Activated T-helper 2 cell treated with anti-CD3 and anti-CD28 coated beads, Interferon-gamma antibody, Interleukin-2, Interleukin-4, amounts not matched to agents 10 μg/mL and 5 μg/mL and 100 μg/mL, durations not matched to agents 14 hours and 24 hours and 36 hours (primary cell): ENCODE measurements around the gene COL6A2. TPM values are rescaled to one million over a fixed set of nuclear protein-coding genes. Genes with fewer than 3 reads are reported as not detected.
"Not testable (repeated sequence)": the region's sequence is repeated elsewhere in the genome, so short reads cannot be mapped to it uniquely, and the experiment has no call there.

ENCODE experiments used
- DNase-seq: peaks from one replicate; pipeline ENCODE4 v3.0.0; 2021; ENCODE audit warnings: low spot score
- H3K27ac Mint-ChIP-seq: one replicate; pipeline ENCODE4 v1.8.0; 2021; ENCODE audit warnings: mixed read lengths
- H3K27me3 Mint-ChIP-seq: one replicate; pipeline ENCODE4 v1.8.0; 2021; ENCODE audit warnings: low read depth, mixed read lengths
- H3K36me3 Mint-ChIP-seq: one replicate; pipeline ENCODE4 v1.8.0; 2021; ENCODE audit warnings: low read depth, mixed read lengths
- H3K4me1 Mint-ChIP-seq: one replicate; pipeline ENCODE4 v1.8.0; 2021; ENCODE audit warnings: low read depth, mixed read lengths
- H3K4me3 Mint-ChIP-seq: one replicate; pipeline ENCODE4 v1.8.0; 2021; ENCODE audit warnings: low read depth, mild to moderate bottlenecking, moderate library complexity, mixed read lengths
- H3K9me3 Mint-ChIP-seq: one replicate; pipeline ENCODE4 v1.8.0; 2021; ENCODE audit warnings: mixed read lengths
- intact Hi-C: fragments of 100-400 bp; cut with micrococcal nuclease; formaldehyde crosslinking; loops from one replicate; pipeline ENCODE4 v1.15.1; 2023
- total RNA-seq: library from RNA; stranded (reverse); gene quantifications from 2 replicates; pipeline ENCODE4 v1.2.3, GENCODE V29; 2022

COL6A2 gene
- total RNA-seq, 1 donor from 2014 or later = 2.2 TPM

DNA sequence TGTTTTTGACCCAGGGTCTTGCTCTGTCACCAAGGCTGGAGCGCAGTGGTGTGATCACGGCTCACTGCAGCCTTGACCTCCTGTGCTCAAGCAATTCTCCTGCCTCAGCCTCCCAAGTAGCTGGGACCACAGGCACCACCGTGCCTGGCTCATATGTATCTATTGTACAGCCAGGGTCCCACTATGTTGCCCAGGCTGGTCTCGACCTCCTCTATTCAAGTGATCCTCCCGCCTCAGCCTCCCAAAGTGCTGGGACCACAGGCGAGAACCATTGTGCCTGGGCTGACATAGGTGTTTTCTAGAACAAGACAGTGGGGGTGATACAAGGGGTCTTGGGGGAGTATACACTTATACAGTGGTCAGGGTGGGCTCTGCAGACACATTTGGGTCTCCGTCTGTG lies 40.0 kb downstream of the COL6A2 start:
- Mint-ChIP-seq H3K9me3 (no peaks in the 10 kb centered on the region), H3K27me3 (no peaks in the 10 kb centered on the region), H3K4me1 (no peaks in the 10 kb centered on the region), H3K36me3 (no peaks in the 10 kb centered on the region), H3K27ac (no peak overlapping the region), H3K4me3 (no peak overlapping the region)
- intact Hi-C loops = no loop called here
- DNase-seq = no peak

DNA sequence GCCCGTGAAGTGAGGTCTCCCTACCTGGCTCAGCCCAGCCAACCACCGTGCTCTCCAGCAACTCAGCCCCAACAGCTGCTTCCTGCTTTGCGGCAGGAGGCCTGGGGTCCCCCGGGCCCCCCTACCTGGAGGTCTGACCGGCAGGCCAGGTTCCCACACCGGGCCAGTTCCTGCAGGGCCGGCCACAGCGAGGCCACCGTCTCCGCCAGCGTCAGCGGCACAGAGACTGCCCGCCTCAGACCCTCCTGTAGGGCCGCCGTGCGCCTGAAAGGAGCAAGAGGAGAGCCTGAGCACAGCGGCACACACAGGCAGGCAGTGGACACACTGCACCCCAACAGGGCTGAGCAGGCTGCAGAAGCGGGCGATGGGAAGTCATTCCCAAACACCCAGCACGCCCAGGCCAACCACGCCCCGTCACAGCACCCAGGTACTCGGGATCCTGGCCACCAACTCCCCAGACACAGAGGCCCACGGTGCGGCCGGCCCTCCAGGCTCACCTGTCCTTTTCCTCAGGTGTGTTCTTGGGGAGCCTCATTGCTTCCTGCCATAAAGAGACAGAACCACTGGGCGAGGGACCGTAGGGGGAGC lies 40.6 kb downstream of the COL6A2 start:
- Mint-ChIP-seq H3K36me3 (no peaks in the 10 kb centered on the region), H3K4me1 (peaks cover 1% of the 10 kb centered on the region), H3K27me3 (no peaks in the 10 kb centered on the region), H3K27ac (no peak overlapping the region), H3K9me3 (no peaks in the 10 kb centered on the region), H3K4me3 (no peak overlapping the region)
- intact Hi-C loops = no loop called here
- DNase-seq = no peak

DNA sequence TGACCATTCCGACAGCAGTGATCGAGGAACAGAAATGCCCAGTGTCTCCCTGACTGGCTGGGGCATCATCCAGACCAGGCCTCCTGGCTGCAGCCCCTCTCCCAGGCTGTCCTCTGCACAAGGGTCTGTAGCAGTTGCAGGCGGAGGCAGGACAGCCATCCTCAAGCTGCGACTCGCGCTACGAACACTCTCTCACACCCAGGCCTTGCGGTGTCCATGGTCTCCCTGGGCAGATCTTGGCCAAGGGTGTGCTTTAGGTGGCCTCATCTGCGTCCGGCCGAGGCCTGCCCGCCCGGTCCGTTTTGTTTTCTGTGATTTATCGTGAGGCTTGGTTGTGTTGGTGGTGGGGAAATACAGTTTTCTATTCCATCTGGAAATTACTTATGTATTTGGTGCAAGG lies 41.8 kb downstream of the COL6A2 start:
- Mint-ChIP-seq H3K27ac (no peak overlapping the region), H3K36me3 (no peaks in the 10 kb centered on the region), H3K9me3 (no peaks in the 10 kb centered on the region), H3K27me3 (no peaks in the 10 kb centered on the region), H3K4me3 (no peak overlapping the region), H3K4me1 (peaks cover 8% of the 10 kb centered on the region)
- intact Hi-C loops = loop anchor here (5.0 kb wide), 1 partner anchor 167 kb away; no protein-coding TSS in a partner anchor
- no peak for DNase-seq

DNA sequence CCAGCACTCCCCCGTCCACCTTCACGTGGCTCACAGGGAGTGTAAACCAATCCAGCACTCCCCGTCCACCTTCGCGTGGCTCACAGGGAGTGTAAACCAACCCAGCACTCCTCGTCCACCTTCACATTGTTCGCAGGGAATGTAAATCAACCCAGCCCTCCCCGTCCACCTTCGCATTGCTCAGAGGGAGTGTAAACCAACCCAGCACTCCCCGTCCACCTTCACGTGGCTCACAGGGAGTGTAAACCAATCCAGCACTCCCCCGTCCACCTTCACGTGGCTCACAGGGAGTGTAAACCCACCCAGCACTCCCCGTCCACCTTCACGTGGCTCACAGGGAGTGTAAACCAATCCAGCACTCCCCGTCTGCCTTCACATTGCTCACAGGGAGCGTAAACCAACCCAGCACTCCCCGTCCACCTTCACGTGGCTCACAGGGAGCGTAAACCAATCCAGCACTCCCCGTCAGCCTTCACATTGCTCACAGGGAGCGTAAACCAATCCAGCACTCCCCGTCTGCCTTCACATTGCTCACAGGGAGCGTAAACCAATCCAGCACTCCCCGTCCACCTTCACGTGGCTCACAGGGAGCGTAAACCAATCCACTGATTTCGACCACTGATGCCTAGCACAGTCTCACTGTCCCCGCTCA lies 42.6 kb downstream of the COL6A2 start:
- not testable (repeated sequence) for H3K4me3 Mint-ChIP-seq, H3K9me3 Mint-ChIP-seq, H3K27me3 Mint-ChIP-seq, H3K27ac Mint-ChIP-seq, H3K36me3 Mint-ChIP-seq, DNase-seq
- H3K4me1 Mint-ChIP-seq = peaks cover 10% of the 10 kb centered on the region
- intact Hi-C loops = loop anchor here (5.0 kb wide), 1 partner anchor 168 kb away; no protein-coding TSS in a partner anchor

DNA sequence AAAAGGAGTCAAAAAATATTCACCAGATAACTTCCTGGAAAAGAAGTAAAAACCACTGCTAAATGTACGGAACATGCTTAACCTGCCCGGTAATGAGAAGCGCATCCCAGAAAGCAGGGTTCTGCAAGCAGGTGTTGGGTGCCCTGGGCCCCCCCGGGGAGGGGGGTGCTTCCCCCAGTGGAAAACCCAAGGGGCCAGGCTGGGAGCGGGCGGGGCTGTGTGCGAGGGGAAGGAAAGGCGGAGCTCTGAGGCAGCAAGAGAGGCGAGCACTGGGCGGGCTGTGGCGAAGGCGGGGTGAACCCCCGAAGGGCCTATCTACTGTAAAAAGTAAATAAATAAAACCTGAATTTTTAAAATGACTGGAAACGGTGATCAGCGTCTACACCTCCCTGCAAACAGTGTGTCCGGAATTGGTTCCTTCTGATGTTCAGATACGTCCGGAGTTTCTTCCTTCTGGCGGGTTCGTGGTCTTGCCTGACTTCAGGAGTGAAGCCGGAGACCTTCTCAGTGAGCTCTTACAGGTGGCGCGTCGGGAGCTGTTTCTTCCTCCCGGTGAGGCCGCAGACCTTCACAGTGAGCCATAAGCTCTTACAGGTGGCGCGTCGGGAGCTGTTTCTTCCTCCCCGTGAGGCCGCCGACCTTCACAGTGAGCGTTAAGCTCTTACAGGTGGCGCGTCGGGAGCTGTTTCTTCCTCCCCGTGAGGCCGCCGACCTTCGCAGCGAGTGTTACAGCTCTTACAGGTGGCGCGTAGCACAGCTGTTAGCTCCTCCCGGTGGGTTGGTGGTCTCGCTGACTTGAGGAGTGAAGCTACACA lies 44.1 kb downstream of the COL6A2 start:
- H3K27ac Mint-ChIP-seq = no peak overlapping the region
- intact Hi-C loops = loop anchor here (2.0 to 5.0 kb wide), 3 partner anchors 43 to 170 kb away; partner anchors contain the start of genes LSS and SPATC1L
- H3K4me1 Mint-ChIP-seq = peaks cover 10% of the 10 kb centered on the region

DNA sequence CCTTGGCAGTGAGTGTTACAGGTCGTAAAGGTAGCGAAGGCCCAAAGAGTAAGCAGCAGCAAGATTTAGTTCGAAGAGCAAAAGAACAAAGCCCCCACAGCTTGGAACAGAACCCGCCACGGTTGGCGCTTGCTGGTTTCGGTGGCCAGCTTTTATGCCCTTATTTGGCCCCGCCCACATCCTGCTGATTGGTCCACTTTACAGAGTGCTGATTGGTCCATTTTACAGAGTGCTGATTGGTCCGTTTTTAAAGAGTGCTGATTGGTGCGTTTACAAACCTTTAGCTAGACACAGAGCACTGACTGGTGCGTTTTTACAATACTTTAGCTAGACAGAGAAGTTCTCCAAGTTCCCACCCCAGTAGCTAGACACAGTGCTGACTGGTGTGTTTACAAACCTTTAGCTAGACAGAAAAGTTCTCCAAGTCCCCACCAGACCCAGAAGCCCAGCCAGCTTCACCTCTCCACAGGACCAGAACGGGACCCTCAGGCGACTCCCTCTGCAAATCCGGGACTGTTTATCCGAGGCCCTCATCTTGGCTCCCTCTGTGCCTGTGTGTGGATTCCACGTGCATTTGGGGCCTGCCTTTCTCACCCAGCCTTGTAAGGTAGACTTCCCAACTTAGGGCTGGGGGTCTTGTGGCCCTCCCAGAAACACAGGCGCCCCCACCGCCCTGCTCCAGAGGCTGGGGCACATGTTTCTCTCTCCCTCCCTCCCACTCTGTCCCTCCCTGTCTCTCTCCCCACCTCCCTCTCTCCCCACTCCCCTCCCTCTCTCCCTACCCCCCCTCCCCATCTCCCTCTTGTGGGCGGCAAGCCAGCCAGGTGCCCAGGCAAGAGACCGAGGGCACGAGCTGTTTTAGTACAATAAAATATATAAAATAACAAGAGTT lies 44.9 kb downstream of the COL6A2 start:
- H3K9me3 Mint-ChIP-seq = no peaks in the 10 kb centered on the region
- no peaks in the 10 kb centered on the region for H3K27me3 Mint-ChIP-seq
- peaks cover 10% of the 10 kb centered on the region for H3K4me1 Mint-ChIP-seq
- no peaks in the 10 kb centered on the region for H3K36me3 Mint-ChIP-seq
- no peak overlapping the region for H3K27ac Mint-ChIP-seq
- no peak overlapping the region for H3K4me3 Mint-ChIP-seq
- intact Hi-C loops = loop anchor here (2.0 to 5.0 kb wide), 3 partner anchors 42 to 171 kb away; partner anchors contain the start of genes LSS and SPATC1L
- no peak for DNase-seq

More for the DNA sequence above, 44.1 kb downstream of the COL6A2 start:
- Mint-ChIP-seq H3K36me3 (no peaks in the 10 kb centered on the region), H3K9me3 (no peaks in the 10 kb centered on the region), H3K4me3 (no peak overlapping the region), H3K27me3 (no peaks in the 10 kb centered on the region)
- DNase-seq = no peak

DNA sequence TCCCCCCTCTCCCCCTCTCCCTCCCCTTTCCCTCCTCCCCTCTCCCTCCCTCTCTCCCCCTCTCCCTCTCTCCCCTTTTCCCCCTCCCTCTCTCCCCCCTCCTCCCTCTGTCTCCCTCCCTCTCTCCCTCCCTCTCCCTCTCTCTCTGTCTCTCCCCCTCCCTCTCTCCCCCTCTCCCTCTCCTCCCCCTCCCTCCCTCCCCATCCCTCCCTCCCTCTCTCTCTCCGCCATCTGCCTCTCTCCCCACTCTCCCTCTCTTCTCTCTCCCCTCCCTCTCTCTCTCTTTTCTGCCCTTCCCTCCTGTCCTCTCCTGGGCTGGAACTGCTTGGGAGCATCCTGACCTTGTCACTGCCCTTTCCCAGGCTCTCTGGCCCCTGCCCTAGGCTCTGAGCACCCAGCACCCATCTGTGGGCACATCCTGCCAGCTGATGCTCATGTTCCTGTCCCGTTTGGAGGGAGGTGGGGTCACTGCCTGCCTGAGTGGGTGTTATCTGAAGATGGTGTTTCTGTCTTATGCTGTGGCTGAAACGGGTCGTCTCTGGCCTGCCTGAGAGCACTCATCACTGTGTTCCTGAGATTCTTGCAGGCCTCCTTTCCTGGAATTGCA lies 46.7 kb downstream of the COL6A2 start:
- no peak overlapping the region for H3K4me3 Mint-ChIP-seq
- H3K9me3 Mint-ChIP-seq = no peaks in the 10 kb centered on the region
- H3K27ac Mint-ChIP-seq = peak overlapping the region; percentile 86
- intact Hi-C loops = loop anchor here (5.0 kb wide), 1 partner anchor 172 kb away; no protein-coding TSS in a partner anchor
- no peaks in the 10 kb centered on the region for H3K27me3 Mint-ChIP-seq
- DNase-seq = no peak
- no peaks in the 10 kb centered on the region for H3K36me3 Mint-ChIP-seq
- peaks cover 10% of the 10 kb centered on the region for H3K4me1 Mint-ChIP-seq

DNA sequence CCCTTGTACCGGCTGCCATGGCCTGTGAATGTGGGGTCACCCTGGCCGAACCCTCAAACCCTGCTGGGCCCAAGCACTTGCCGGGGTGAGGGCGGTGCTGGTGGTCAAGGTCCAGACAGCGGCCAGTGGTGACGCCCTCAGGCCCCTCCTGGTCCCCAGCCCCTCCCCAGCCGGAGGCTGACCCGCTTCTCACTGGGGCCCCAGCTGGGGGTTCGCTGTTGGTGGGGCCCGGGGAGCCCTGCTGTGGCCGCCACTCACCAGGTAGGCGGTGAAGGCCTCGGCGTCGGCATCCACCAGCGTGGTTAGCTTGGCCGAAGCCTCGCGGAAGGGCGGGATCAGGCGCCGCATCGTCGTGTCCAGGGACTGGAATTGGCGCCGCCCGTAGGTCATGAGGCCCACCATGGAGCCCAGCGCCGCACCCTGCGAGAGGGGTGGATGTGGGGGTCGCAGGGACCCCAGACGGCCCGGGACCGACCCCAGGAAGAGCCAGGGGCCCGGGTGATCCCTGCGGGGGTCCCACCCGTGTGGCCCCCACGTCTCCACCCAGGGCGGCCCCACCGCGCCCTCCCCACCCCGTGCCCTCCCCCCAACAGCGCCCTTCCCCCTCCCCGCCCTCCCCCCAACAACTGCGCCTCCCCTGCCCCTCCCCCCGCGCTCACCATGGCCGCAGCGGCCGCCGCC lies 47.4 kb downstream of the COL6A2 start:
- Mint-ChIP-seq H3K4me1 (peaks cover 10% of the 10 kb centered on the region), H3K4me3 (no peak overlapping the region), H3K27me3 (no peaks in the 10 kb centered on the region), H3K27ac (no peak overlapping the region), H3K9me3 (no peaks in the 10 kb centered on the region), H3K36me3 (no peaks in the 10 kb centered on the region)
- intact Hi-C loops = no loop called here
- DNase-seq = no peak

DNA sequence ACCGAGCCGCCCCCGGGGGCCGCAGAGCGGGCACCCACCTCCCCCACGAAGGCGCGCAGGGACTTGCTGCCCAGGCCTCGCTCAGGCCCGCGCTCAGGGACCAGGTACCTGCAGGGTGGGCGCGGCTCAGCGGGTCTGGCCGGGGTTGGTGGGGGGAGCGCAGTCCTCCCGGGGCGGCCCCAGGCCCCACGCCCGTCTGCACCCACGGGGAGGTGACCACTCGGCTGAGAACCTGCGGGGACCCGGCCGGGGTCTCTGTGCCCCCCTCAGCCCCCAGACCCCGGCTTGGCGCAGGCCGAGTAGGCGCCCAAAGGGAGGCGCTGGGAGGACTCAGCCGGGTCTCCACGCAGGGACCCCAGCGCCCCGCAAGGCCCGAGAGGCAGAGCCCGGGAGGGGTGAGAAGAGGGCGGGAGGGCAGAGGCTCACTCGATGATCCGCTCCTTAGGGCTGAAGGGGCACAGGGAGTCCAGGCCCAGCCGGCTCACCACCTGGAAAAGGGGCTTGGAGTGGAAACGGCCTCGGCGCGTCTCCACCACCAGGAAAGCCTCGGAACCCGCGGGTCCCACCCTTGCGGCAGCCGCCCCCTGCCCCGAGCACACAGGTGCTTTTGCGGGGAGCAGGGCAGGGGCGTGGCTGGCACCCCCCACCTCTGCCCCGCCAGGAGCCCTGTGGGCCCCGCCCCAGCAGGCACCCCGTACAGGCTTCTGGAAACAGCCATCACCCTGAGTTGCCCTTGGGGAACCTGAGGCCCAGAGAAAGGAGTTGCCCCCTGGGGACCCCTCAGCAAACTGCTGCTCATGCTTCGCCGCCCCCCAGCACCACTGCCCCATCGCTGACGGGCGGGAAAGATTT lies 48.2 kb downstream of the COL6A2 start:
- no peak overlapping the region for H3K4me3 Mint-ChIP-seq
- H3K27ac Mint-ChIP-seq = no peak overlapping the region
- H3K36me3 Mint-ChIP-seq = no peaks in the 10 kb centered on the region
- H3K27me3 Mint-ChIP-seq = no peaks in the 10 kb centered on the region
- intact Hi-C loops = no loop called here
- H3K9me3 Mint-ChIP-seq = no peaks in the 10 kb centered on the region
- peaks cover 10% of the 10 kb centered on the region for H3K4me1 Mint-ChIP-seq
- DNase-seq = no peak

DNA sequence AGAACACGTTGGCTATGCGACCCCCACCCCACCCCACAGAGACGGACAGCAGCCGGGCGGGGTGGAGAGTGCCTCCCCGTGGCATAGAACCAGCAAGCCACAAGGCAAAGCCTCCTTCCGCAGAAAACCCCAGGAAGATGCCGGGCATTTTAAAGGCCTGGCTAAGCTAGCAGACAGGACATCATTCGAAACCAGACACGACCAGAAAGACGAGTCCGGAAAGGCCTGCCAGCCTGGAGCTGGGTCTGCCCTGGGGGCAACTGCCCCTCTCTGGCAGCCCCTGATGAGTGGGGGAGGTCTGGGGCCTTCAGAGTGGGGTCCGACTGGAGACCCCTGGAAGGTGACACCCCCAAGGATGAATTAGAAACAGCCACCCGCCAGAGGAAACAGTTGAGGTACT lies 48.9 kb downstream of the COL6A2 start:
- no peak overlapping the region for H3K27ac Mint-ChIP-seq
- H3K36me3 Mint-ChIP-seq = no peaks in the 10 kb centered on the region
- no peak for DNase-seq
- peaks cover 10% of the 10 kb centered on the region for H3K4me1 Mint-ChIP-seq
- H3K4me3 Mint-ChIP-seq = no peak overlapping the region
- intact Hi-C loops = no loop called here
- H3K9me3 Mint-ChIP-seq = no peaks in the 10 kb centered on the region
- no peaks in the 10 kb centered on the region for H3K27me3 Mint-ChIP-seq

DNA sequence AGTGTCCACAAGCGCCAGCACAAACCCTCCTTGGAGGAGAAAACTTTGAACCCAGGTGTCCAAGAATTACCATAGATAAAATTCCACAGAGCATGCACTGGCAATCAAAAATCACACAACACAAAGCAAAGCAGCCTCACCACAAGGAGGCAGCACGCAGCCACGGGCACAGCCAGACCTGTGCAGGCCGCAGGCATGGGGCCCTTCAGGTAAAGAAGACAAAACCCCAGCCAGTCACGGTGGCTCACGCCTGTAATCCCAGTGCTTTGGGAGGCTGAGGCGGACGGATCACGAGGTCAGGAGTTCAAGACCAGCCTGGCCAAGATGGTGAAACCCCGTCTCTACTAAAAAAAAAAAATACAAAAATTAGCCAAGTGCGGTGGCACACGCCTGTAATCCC lies 49.5 kb downstream of the COL6A2 start:
- intact Hi-C loops, H3K4me3 Mint-ChIP-seq, H3K27me3 Mint-ChIP-seq, H3K27ac Mint-ChIP-seq, H3K9me3 Mint-ChIP-seq, H3K36me3 Mint-ChIP-seq: not testable (repeated sequence)
- peak; percentile 26 for DNase-seq
- H3K4me1 Mint-ChIP-seq = peaks cover 10% of the 10 kb centered on the region
